NCI-H82 treated with DMSO at 0.1 percent for 48 hours (cell line): ENCODE results near the gene GPR132.
A peak's percentile ranks its signal among the peaks of the same experiment; 100 is the strongest.
"Not testable (repeated sequence)": the region's sequence is repeated elsewhere in the genome, so short reads cannot be mapped to it uniquely, and the experiment has no call there.

Experiments used
- DNase-seq: peaks from one replicate; lab custom pipeline; 2025; ENCODE audit not compliant: unreplicated experiment; lab: John Stamatoyannopoulos, UW

GPR132 gene

GRCh38 chr14:105045710-105046326, 19.4 kb downstream of the GPR132 start:
- peak; percentile 52 for DNase-seq

- DNase-seq: no peak
These were observed 21.6 kb downstream of the GPR132 start for GRCh38 chr14:105043641-105044040.

- no peak for DNase-seq
These were observed 22.4 kb downstream of the GPR132 start for GRCh38 chr14:105042813-105043212.

DNA sequence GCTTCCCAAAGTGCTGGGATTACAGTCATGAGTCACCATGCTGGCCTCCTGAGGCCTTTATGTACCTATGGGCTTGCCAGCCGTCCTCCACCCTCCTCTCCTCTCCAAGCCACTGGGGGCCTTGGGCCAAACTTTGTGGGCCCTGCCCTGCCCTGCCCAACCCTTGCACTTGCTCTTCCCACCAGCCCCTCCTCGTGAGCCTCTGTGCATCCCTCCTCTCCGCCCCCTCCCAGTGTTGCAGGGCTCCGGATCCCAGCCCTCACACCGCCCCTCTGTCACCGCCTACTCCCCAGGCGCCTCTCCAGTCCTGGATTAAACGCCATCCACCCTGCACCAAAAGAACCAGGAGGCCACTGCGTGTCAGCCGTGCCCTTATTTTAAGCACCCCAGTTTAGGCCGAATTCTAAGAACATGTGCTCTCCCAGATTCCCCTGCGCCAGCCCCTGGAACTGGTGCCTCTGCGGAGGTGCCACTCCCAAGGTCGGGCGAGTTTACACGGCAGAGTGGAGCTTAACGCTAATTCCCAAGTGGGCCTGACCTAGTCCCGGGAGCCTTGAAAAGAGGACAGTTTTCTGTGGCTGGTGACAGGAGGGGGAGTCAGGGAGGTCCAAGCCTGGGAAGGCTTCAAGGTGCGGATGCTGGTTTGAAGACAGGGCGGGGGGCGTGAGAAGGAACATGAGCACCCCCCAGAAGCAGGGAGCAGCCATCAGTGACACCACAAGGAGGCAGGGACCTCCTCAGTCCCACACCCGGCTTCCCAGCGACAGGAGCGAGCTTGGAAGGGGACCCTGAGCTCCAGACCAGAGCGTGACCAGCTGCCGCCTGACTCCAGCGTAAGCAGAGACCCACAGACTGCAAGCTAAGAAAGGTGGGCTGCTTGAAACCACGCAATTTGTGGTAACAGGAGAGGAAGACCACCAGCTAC, 23.1 kb downstream of the GPR132 start:
- no peak for DNase-seq

- DNase-seq: peak; percentile 49
These were observed 25.6 kb downstream of the GPR132 start for GRCh38 chr14:105039458-105040205.

DNA sequence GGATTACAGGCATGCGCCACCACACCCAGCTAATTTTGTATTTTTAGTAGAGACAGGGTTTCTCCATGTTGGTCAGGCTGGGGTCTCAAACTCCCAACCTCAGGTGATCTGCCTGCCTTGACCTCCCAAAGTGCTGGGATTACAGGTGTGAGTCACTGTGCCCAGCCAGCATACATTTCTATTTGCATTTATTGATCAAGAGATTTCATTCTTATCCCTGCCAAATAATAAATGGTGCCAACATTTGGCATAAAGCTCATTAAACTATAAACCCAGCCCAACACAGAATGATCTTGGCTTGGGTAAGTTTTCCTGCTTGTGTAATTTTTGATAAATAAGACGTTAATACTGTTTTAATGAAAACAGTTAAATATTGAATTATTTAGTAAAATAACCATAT, 29.6 kb downstream of the GPR132 start:
- DNase-seq: not testable (repeated sequence)

DNA sequence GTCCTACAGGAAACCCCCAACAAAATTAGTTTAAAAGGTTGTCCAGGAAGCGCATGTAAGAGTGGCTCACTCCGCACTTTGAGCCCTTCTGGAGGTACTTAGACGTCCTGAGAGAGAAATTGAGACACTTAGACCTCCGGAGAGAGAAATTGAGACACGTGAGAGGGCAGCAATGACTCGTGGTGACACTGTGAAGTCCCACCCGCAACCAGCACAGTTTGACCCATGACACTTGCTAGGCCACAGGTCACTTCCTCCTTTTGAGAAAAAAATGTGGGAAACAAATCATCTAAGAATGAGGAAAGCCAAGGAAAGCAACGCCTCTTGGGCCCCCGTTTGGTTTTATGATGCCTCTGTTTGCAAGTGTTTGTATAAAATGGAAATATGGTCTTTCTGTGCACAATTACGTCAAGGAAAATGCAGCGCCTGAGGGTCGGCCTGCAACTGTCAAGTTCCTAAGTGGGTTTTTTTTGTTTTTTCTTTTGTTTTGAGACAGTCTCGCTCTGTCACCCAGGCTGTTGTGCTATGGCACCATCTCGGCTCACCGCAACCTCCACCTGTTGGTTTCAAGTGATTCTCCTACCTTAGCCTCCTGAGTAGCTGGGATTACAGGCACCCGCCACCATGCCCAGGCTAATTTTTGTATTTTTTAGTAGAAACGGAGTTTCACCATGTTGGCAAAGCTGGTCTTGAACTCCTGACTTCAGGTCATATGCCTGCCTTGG, 30.8 kb downstream of the GPR132 start:
- DNase-seq: no peak

- DNase-seq: not testable (repeated sequence)
These were observed 31.8 kb downstream of the GPR132 start for GRCh38 chr14:105033412-105033900.

DNA sequence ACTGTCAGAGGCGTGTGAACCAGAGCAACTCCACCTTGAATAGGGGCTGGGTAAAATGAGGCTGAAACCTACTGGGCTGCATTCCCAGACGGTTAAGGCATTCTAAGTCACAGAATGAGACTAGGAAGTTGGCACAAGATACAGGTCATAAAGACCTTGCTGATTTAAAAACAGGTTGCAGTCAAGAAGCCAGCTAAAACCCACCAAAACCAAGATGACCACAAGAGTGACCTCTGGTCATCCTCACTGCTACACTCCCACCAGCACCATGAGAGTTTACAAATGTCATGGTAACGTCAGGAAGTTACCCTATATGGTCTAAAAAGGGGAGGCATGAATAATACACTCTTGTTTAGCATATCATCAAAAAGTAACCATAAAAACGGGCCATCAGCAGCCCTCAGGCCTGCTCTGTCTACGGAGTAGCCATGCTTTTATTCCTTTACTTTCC, 32.8 kb downstream of the GPR132 start:
- not testable (repeated sequence) for DNase-seq

- DNase-seq: no peak
These were observed 34.3 kb downstream of the GPR132 start for GRCh38 chr14:105030836-105031396.

DNA sequence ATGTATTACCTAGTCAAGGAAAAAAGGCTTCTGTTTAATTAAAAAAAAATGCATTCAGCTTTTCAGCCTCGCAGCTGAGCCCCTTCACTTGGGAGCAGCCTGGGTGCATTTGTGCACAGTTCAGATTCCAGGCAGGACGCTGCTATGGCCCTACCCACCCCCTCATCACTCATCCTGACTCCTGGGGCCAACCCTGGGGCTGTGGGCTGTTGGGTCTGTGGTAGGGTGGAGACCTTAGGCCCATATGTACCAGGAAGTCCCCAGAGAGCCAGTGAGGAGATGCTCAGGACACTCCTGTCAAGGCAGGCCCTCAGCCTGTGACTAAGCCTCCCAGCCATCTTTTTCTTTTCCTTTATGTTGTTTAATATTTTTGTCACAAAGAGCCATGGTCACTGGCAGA, 35.0 kb downstream of the GPR132 start:
- no peak for DNase-seq

DNA sequence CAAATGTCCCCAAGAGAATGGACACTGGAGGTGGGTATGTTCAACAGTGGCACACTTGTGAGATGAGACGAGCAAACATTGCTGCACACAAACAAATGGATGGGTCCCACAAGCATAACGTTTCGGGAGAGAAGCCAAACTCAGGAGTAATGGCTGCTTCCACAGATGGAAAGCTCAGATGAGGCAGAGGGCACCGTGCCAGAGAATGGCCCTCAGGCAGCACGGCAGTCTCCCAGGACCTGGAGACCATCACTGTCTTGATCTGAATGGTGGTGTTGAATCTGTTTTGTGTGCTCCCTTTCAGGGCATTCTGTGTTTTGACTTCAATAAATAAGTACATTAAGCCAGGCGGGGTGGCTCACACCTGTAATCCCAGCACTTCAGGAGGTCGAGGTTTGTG, 35.8 kb downstream of the GPR132 start:
- DNase-seq: no peak

- no peak for DNase-seq
These were observed 36.8 kb downstream of the GPR132 start for GRCh38 chr14:105028251-105028927.

GRCh38 chr14:105027718-105028117, 37.5 kb downstream of the GPR132 start:
- DNase-seq: not testable (repeated sequence)

DNA sequence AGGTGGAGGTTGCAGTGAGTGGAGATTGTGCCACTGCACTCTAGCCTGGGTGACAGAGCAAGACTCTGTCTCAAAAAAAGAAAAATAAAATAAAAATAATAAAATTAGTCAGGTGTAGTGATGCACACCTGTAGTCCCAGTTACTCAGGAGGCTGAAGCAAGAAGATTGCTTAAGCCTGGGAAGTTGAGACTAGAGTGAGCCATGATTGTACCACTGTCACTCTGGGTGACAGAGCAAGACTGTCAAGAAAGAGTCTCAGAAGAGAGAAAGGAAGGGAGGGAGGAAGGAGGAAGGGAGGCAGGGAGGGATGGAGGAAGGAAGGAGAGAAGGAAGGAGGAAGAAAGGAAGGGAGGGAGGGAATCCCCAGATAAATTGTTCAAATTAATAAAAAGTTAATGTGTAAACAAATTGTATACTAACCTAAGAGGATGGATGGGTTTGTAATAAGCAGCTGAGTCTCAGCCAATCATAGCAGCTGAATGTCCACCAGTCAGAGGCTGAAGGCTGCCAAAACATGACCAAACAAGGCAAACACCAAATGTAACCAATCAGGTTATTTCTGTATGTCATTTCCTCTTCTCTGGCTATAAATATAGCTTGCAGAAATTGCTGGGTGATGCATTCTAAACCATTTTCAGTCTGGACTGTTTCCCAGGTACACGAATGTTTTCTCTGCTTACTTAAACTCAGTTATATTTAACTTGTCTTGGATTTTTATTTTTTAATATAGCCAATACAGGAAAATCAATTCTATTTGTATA, 38.2 kb downstream of the GPR132 start:
- DNase-seq: no peak

DNA sequence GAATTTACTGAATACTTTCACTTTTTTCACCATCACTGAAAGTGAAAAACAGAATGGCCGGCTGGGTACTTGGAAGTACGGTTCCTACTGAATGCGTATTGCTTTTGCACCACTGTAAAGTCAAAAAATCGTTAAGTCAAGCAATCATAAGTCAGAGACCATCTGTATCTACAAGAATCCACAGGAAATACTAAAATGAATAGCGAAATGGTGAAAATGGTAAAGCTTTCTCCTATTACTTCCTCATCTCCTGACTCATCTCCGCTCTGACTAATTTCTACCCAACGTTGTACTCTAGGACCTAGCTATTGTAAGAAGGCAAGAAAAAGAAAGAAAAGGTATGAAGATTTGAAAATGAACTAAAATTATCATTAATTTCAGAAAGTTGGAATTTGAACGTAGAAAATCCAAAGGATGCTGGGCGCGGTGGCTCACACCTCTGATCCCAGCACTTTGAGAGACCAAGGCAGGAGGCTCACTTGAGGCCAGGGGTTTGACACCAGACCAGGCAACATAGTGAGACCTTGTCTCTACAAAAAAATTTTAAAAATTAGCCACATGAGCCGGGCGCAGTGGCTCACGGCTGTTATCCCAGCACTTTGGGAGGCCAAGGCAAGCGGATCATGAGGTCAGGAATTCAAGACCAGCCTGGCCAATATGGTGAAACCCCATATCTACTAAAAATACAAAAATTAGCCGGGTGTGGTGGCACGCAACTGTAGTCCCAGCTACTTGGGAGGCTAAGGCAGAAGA, 39.0 kb downstream of the GPR132 start:
- no peak for DNase-seq

DNA sequence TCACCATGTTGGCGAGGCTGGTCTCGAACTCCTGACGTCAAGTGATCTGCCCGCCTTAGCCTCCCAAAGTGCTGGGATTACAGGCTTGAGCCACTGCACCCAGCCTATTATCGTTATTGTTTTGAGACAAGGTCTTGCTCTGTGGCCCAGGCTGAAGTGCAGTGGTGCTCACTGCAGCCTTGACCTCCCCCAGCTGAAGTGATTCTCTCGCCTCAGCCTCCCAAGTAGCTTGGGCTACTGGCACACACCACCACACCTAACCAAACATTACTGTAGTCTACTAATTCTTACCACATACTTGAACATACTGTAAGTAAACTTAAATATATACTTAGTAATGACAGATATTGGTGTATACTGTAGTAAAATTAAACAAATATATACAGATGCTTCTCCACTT, 39.8 kb downstream of the GPR132 start:
- no peak for DNase-seq

DNA sequence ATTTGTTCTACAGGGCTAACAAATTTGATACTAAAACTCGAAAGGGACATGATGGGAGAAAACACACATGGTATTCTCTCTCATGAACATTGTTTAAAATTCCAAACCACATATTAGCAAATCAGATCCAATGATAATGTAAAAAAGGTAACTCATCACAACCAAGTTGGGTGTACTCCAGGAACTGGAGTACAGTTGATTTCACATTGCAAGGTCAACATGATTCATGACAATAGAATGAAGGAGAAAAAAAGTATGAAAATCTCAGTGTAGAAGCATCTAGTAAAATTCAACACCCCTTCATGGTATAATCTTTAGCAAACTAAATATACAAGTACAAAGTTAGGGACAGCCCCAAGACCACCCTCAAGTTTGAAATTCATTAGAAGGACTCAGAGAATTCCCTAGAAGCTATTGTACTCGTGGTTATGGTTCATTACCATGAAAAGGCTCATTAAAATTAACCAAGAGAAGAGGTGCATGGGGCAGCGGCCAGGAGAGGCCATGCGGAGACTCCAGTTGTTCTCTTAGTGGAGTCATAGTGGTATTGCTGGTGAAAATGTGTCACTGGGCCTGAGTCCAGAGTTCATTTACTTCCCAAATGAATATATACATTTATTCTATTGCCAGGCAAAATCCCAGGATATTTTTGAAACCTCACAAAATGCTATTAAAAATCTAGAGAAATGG, 41.3 kb downstream of the GPR132 start:
- DNase-seq: no peak
